Fibroblast of lung (primary cell): Measurements from ENCODE around the gene GGPS1. TPM values are rescaled to one million over a fixed set of nuclear protein-coding genes. Genes with fewer than 3 reads are reported as not detected.
A peak's percentile ranks its signal among the peaks of the same experiment; 100 is the strongest.

Experiments used
- DNase-seq, 2 donors: peaks; one replicate each; pipeline versions ENCODE4 v3.0.0 to v3.0.0-alpha.2; 2010; ENCODE audit warnings: low read depth in 2 of 2
- H2AFZ ChIP-seq: 2 replicates; pipeline ENCODE4 v1.5.1; 2012; ENCODE audit warnings: low read length, control low read depth, inconsistent platforms
- H3K27ac ChIP-seq: 2 replicates; pipeline ENCODE4 v1.5.1; 2011; ENCODE audit warnings: low read length, control low read depth; ENCODE audit not compliant: insufficient read depth
- H3K27me3 ChIP-seq: 2 replicates; pipeline ENCODE4 v1.5.1; 2011; ENCODE audit warnings: mild to moderate bottlenecking, low read length; ENCODE audit not compliant: control insufficient read depth, insufficient read depth
- H3K36me3 ChIP-seq: 2 replicates; pipeline ENCODE4 v1.5.1; 2011; ENCODE audit warnings: low read length; ENCODE audit not compliant: control insufficient read depth, insufficient read depth
- H3K4me1 ChIP-seq: 2 replicates; pipeline ENCODE4 v1.5.1; 2011; ENCODE audit warnings: low read length; ENCODE audit not compliant: control insufficient read depth, insufficient read depth; ENCODE audit errors: extremely low read depth
- H3K4me2 ChIP-seq: 2 replicates; pipeline ENCODE4 v1.5.1; 2011; ENCODE audit warnings: low read length, control low read depth; ENCODE audit not compliant: insufficient read depth; ENCODE audit errors: extremely low read depth
- H3K4me3 ChIP-seq, 4 experiments: fragments of 200-600 bp in 1 of 4; sonication (generic) in 1 of 4; replicated peaks in 1 of 4; 2 replicates each; pipeline ENCODE4 v1.5.1; 2011 to 2016; ENCODE audit warnings: low read length in 4 of 4, low read depth in 3 of 4, mild to moderate bottlenecking in 3 of 4, control low read depth in 2 of 4, inconsistent platforms in 1 of 4, mixed read lengths in 1 of 4; ENCODE audit not compliant: insufficient read depth in 1 of 4; ENCODE audit errors: control extremely low read depth in 1 of 4
- H3K79me2 ChIP-seq: 2 replicates; pipeline ENCODE4 v1.5.1; 2012; ENCODE audit warnings: mild to moderate bottlenecking, low read length, inconsistent platforms; ENCODE audit not compliant: control insufficient read depth, insufficient read depth
- H3K9ac ChIP-seq: 2 replicates; pipeline ENCODE4 v1.5.1; 2011; ENCODE audit warnings: mild to moderate bottlenecking, low read length, control low read depth; ENCODE audit not compliant: insufficient read depth
- H3K9me3 ChIP-seq: 2 replicates; pipeline ENCODE4 v1.5.1; 2012; ENCODE audit warnings: low read depth, low read length; ENCODE audit not compliant: control insufficient read depth, insufficient read depth
- H4K20me1 ChIP-seq: 2 replicates; pipeline ENCODE4 v1.5.1; 2011; ENCODE audit warnings: low read length; ENCODE audit not compliant: control insufficient read depth, insufficient read depth; ENCODE audit errors: extremely low read depth
- EZH2 ChIP-seq: IDR thresholded peaks from 2 replicates; pipeline ENCODE4 v1.5.1; 2012; ENCODE audit warnings: low read length, control low read depth, mild to moderate bottlenecking; ENCODE audit errors: missing control alignments
- polyA plus RNA-seq, 2 donors: library from polyadenylated mRNA; depleted of rRNA in 1 of 2; stranded (reverse) in 1 of 2; unstranded in 1 of 2; fragments of >200 nt; gene quantifications; 2 replicates each; pipeline ENCODE4 v1.2.1, GENCODE V29; 2011 to 2012; ENCODE audit warnings: missing spikeins in 1 of 2
- total RNA-seq: library from RNA; depleted of rRNA; stranded (reverse); fragments of >200 nt; gene quantifications from 2 replicates; pipeline ENCODE4 v1.2.1, GENCODE V29; 2014
- TF ChIP-seq, protein P1 (sequence below), 2 donors: IDR thresholded peaks in 1 of 2; conservative IDR thresholded peaks in 1 of 2; 1 replicate in 1 of 2; 2 replicates in 1 of 2; pipeline ENCODE4 v1.5.1; 2011 to 2012; ENCODE audit warnings: low read length in 2 of 2, control low read depth in 1 of 2, inconsistent platforms in 1 of 2, low read depth in 1 of 2, mild to moderate bottlenecking in 1 of 2

Gene GGPS1
- total and polyA plus RNA-seq, 2 donors (not counting 1 experiment from before 2014, with no cell fraction given) = 24.3 to 37.5 TPM

DNA sequence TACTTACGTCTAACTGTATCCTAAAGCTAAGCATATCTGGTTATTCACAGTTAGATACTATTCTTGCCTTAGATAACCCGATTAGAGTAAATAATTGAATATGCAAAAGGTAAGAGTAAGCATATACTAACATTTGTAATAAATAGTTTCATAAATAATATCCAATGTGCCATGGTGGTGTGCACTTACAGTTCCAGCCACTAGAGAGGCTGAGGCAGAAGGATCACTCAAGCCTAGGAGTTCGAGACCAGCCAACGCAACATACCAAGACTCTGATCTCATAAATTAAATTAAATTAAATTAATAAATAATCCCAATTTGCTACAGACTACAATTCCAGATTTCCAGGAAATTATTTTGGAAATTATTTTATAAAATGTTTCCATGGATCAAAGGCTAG lies 12.6 kb upstream of the GGPS1 start:
- peaks cover 89% of the 10 kb centered on the region for H3K79me2 ChIP-seq
- H3K27me3 ChIP-seq = no peaks in the 10 kb centered on the region
- no peak for DNase-seq
- H3K27ac ChIP-seq = no peak overlapping the region
- H3K4me3 ChIP-seq = no peak overlapping the region
- TF ChIP-seq, protein P1, sequence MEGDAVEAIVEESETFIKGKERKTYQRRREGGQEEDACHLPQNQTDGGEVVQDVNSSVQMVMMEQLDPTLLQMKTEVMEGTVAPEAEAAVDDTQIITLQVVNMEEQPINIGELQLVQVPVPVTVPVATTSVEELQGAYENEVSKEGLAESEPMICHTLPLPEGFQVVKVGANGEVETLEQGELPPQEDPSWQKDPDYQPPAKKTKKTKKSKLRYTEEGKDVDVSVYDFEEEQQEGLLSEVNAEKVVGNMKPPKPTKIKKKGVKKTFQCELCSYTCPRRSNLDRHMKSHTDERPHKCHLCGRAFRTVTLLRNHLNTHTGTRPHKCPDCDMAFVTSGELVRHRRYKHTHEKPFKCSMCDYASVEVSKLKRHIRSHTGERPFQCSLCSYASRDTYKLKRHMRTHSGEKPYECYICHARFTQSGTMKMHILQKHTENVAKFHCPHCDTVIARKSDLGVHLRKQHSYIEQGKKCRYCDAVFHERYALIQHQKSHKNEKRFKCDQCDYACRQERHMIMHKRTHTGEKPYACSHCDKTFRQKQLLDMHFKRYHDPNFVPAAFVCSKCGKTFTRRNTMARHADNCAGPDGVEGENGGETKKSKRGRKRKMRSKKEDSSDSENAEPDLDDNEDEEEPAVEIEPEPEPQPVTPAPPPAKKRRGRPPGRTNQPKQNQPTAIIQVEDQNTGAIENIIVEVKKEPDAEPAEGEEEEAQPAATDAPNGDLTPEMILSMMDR (conservative IDR thresholded peaks at IDR 0.05 in 1 of 2, IDR thresholded peaks at IDR 0.05 in 1 of 2; ENCODE audit: low read depth in 1 of 2, low read length in 2 of 2) = no peak
- no peak for TF ChIP-seq EZH2
- H4K20me1 ChIP-seq = peaks cover 3% of the 10 kb centered on the region
- no peaks in the 10 kb centered on the region for H3K4me1 ChIP-seq
- no peak overlapping the region for H2AFZ ChIP-seq
- no peak overlapping the region for H3K9ac ChIP-seq
- no peak overlapping the region for H3K4me2 ChIP-seq
- H3K9me3 ChIP-seq = no peaks in the 10 kb centered on the region
- H3K36me3 ChIP-seq = no peaks in the 10 kb centered on the region

DNA sequence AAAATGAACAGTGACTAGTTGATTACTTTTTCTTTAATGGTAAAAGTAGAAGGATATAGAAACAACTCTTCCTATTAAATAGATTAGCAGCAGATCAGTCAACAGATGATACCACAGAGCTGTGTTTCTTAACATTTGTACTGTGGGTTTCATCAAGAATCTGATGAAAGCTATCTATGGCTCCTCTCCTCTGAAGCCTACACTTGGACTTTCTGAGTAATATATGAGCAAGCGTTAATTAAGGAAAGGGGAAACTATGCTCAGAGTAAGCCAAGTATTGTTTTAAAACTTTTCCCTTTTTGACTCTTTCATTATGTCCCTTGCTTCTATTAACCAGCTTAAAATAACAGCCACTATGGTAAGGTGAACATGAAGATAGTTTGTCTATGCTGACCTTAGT lies 11.2 kb upstream of the GGPS1 start:
- peaks cover 3% of the 10 kb centered on the region for H4K20me1 ChIP-seq

DNA sequence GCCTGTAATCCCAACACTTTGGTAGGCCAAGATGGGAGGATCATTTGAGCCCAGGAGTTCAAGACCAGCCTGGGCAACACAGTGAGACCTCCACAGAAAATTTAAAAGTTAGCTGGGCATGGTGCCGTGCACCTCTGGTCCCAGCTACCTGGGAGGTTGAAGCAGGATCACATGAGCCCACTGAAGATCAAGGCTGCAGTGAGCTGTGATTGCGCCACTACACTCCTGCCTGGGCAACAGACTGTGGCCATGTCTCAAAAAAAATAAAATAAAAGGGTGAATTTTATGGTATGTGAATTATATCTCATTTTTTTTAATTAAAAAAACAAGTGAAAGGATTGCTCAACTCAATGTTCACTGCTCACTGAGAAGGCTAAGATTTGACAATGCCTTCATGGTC lies 9.1 kb upstream of the GGPS1 start:
- Histone ChIP-seq H3K9me3 (no peaks in the 10 kb centered on the region), H4K20me1 (peaks cover under 1% of the 10 kb centered on the region)

More for the DNA sequence above, 11.2 kb upstream of the GGPS1 start:
- H3K9me3 ChIP-seq = no peaks in the 10 kb centered on the region
- no peak overlapping the region for H3K4me3 ChIP-seq
- H3K79me2 ChIP-seq = peaks cover 90% of the 10 kb centered on the region
- no peaks in the 10 kb centered on the region for H3K27me3 ChIP-seq
- DNase-seq = no peak
- no peaks in the 10 kb centered on the region for H3K36me3 ChIP-seq
- no peaks in the 10 kb centered on the region for H3K4me1 ChIP-seq
- H3K9ac ChIP-seq = no peak overlapping the region
- no peak overlapping the region for H2AFZ ChIP-seq
- peak overlapping the region; percentile 15 for H3K4me2 ChIP-seq
- H3K27ac ChIP-seq = no peak overlapping the region
- TF ChIP-seq, protein P1 (conservative IDR thresholded peaks at IDR 0.05 in 1 of 2, IDR thresholded peaks at IDR 0.05 in 1 of 2; ENCODE audit: low read depth in 1 of 2, low read length in 2 of 2) = no peak
- no peak for TF ChIP-seq EZH2

More for the DNA sequence above, 9.1 kb upstream of the GGPS1 start:
- H3K36me3 ChIP-seq = no peaks in the 10 kb centered on the region
- no peak overlapping the region for H3K27ac ChIP-seq
- H2AFZ ChIP-seq = no peak overlapping the region
- no peaks in the 10 kb centered on the region for H3K4me1 ChIP-seq
- H3K79me2 ChIP-seq = peaks cover 90% of the 10 kb centered on the region
- TF ChIP-seq, protein P1 (conservative IDR thresholded peaks at IDR 0.05 in 1 of 2, IDR thresholded peaks at IDR 0.05 in 1 of 2; ENCODE audit: low read depth in 1 of 2, low read length in 2 of 2) = no peak
- no peak for TF ChIP-seq EZH2
- DNase-seq = no peak
- H3K9ac ChIP-seq = no peak overlapping the region
- H3K4me2 ChIP-seq = no peak overlapping the region
- H3K4me3 ChIP-seq = no peak overlapping the region
- H3K27me3 ChIP-seq = no peaks in the 10 kb centered on the region
